GM04504 (cell line): ENCODE results near the gene MT1M.
"Not testable (repeated sequence)": the region's sequence is repeated elsewhere in the genome, so short reads cannot be mapped to it uniquely, and the experiment has no call there.

Experiments used
- DNase-seq: peaks from one replicate; pipeline ENCODE4 v3.0.0-alpha.2; 2012; ENCODE audit warnings: low read depth

Gene MT1M

DNA sequence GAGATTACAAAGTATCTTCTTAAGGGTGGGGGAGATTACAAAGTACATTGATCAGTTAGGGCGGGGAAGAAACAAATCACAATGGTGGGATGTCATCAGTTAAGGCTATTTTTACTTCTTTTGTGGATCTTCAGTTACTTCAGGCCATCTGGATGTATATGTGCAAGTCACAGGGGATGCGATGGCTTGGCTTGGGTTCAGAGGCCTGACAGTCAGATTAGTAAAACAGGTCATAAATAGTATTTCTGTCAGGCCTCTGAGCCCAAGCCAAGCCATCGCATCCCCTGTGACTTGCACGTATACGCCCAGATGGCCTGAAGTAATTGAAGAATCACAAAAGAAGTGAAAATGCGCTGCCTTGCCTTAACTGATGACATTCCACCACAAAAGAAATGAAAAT is 42.1 kb downstream of the MT1M start:
- not testable (repeated sequence) for DNase-seq

DNA sequence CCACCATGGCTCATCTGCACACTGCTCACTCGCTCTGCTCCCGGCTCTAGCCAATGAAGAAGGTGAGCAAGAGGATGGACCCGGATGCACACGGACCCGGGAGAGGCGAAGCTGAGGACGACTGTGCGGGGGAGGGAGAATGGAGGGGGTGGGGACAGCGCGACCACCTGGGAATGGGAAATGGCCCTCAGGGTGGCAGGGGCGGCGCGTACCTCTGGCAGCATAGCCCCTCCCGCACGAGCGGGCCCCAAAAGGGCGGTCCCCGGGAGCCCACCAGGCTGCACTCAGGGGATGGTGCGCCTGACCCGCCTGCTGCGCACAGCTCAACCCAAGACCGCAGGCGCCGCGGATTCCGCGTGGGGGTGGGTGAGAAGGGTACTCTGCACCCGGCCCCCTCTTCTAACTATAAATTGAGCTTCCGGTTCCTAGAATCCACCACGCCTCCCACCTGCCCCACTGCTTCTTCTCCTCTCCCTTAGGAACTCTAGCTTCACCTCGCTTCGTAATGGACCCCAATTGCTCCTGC is 43.3 kb downstream of the MT1M start:
- no peak for DNase-seq

- DNase-seq: no peak
Observed at GRCh38 chr16:56677474-56677873, 45.0 kb downstream of the MT1M start.

GRCh38 chr16:56679078-56679730 is 46.7 kb downstream of the MT1M start:
- no peak for DNase-seq

GRCh38 chr16:56679818-56680217 is 47.4 kb downstream of the MT1M start:
- no peak for DNase-seq

DNA sequence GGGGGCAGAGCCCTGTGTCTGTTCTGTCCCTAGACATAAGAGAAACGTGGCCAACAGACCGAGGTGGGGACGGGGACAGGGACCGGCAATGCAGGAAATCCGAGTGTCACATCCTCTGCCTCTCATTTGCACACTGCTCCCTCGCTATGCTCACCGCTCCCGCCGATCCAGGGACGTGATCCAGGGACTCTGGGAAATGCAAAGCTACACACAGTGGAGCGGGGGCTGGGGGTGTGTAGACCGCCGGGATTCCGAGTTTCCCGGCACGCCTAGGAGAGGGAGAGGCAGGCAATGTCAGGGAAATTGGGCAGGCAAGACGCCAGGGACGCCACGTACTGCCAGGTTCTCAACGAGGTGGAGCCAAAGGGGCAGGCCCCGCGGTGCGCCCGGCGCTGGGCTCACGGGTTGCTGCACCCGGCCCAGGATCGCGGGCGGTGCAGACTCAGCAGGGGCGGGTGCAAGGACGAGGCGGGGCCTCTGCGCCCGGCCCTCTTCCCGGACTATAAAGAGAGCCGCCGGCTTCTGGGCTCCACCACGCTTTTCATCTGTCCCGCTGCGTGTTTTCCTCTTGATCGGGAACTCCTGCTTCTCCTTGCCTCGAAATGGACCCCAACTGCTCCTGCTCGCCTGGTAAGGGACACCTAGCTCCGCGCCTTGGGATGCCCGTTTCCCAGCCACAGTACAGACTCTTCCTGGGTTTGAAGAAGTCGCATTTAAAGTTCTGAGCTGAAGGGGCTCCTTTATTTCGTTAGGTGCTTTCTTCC is 49.7 kb downstream of the MT1M start, which contains the start of gene MT1X:
MT1X (plus strand) TSS at position 532 of the 764 bp plus-strand sequence; CDS start at position 603, 71 bp downstream.
- DNase-seq: peak; percentile 73

DNA sequence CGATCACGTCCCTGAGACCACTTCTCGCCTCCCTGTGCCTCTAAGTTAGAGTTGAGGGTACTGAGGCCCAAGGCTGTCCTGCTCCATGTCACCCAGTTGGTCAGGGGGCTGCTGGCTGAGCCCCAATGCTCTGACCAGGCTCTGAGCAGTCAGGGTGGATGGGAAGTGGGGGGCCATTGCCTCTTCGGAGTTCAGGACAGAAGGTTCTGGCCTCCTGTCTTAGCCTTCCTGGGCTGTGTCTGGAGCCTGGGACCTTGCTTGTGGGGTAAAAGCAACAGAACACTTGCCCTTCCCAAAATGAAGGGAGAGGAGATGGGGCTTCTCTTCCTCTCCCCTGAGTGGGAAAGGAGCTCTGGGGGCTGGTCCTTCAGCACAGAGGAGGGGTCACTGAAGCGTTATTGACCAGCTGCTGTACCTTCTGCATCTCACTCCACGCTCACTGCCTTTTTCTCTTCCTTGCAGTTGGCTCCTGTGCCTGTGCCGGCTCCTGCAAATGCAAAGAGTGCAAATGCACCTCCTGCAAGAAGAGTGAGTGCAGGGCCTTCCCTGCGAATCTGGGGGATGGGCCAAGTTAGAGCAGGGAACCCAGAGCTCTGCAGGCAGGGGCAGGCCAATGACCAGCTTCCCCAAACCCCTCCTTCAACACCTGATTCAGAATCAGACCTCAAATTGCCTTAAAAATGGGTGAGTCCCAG is 50.4 kb downstream of the MT1M start:
- no peak for DNase-seq
